HG03520 (cell line): Measurements from ENCODE around the gene ATG9B.
"Not testable (repeated sequence)": the region's sequence is repeated elsewhere in the genome, so short reads cannot be mapped to it uniquely, and the experiment has no call there.

ENCODE experiments used
- ATAC-seq: cut with Tn5 transposase; IDR thresholded peaks from one replicate; pipeline ENCODE4 v1.9.1; 2021; ENCODE audit warnings: mild to moderate bottlenecking, moderate library complexity; ENCODE audit not compliant: unreplicated experiment

The ATG9B gene

DNA sequence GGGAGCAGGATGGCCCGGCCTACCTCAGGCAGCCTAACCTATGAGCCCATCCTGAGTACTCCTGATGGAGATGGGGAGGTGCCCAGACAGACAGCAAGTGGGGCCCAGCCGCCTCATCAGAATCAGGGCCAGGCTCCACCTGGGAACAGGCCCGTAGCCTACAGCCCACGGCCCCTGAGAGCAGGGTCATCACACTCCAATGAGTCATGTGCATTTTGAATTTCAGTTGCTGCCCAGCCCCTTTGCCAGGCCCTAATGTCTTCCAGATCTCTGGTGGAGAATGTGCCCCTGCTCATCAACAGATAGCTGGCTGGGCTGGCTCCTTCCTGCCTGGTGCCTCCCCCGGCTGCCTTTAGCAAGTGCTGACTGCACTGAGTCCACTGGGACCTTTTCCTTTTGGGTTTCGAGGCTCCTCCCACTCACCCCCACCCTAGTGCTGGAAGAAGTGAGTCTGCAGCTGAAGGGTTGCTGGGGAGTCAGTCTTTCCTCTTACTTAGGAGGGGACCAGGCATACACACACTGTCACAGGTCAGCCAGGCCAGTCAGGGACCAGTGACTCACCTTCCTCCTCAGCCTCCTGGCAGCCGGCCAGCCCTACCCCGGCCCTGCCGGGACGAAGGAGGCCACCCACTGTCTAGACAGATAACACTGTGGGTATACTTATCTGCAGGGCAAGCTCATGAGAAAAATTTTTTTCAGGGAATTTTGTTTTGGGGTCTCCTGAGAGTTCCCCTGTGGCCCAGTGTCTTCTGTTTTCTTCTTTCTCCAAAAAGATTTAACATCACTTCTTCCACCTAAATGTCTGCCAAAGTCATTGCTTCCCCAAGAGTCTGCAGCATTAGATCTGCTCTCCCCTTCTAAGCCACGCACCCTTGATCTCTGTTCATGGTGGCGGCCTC is 14.9 kb upstream of the ATG9B start:
- no peak for ATAC-seq

DNA sequence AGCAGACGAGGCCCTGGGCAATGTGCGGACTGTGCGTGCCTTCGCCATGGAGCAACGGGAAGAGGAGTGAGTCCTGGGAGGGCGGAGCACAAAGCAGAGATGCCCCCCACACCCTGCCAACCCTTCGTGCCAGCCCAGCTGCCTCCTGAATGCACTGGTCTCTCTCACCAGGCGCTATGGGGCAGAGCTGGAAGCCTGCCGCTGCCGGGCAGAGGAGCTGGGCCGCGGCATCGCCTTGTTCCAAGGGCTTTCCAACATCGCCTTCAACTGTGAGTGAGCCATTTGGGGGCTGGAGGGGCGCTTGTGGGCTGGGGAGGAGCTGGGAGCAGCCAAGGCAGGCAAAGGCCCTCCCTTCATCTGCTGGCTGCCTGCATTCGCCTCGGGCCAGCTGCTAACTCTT is 11.6 kb upstream of the ATG9B start:
- ATAC-seq, result no peak

GRCh38 chr7:151035026-151035717 is 10.9 kb upstream of the ATG9B start:
- no peak for ATAC-seq

DNA sequence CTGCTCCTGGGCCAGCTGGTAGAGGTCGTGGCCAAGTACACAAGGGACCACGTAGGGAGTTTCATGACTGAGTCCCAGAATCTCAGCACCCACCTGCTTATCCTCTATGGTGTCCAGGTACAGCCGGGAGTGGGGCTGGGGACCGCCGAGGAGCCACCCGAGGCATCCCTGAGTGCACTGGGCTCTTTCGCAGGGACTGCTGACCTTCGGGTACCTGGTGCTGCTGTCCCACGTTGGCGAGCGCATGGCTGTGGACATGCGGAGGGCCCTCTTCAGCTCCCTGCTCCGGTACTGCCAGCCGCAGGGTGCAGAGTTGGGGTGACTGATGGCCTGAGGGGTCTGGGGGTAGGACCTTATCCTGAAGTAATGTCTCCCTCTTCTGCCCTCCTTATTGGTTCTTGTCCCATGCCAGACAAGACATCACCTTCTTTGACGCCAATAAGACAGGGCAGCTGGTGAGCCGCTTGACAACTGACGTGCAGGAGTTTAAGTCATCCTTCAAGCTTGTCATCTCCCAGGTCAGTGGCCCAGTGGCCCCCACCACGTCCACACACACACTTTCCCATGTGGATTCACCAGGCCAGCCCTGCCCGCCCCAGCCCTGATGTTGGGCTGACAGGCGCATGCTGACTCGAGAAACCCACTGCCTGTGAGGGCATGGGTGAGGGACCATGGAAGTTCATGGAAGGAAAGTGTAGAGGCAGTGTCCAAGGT is 10.2 kb upstream of the ATG9B start:
- ATAC-seq, result no peak

DNA sequence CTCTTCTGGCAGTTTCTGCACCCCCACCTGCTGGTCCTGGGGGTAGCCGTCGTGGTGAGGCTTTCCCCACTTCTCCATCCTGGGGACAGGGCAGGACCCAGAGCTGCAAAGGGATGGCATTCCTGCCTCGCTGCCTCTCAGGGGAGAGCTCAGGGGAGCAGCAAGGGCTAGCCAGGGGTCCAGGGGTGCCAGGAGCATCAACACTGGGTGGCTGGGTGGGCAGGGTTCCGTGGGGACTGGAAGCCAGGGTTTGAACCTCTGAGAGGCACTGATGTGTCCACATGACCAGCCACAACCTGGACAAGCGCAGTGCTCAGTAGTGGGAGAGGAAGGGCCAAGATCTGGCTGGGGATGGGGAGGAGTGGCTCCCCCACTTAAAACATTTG is 9.6 kb upstream of the ATG9B start:
- no peak for ATAC-seq

DNA sequence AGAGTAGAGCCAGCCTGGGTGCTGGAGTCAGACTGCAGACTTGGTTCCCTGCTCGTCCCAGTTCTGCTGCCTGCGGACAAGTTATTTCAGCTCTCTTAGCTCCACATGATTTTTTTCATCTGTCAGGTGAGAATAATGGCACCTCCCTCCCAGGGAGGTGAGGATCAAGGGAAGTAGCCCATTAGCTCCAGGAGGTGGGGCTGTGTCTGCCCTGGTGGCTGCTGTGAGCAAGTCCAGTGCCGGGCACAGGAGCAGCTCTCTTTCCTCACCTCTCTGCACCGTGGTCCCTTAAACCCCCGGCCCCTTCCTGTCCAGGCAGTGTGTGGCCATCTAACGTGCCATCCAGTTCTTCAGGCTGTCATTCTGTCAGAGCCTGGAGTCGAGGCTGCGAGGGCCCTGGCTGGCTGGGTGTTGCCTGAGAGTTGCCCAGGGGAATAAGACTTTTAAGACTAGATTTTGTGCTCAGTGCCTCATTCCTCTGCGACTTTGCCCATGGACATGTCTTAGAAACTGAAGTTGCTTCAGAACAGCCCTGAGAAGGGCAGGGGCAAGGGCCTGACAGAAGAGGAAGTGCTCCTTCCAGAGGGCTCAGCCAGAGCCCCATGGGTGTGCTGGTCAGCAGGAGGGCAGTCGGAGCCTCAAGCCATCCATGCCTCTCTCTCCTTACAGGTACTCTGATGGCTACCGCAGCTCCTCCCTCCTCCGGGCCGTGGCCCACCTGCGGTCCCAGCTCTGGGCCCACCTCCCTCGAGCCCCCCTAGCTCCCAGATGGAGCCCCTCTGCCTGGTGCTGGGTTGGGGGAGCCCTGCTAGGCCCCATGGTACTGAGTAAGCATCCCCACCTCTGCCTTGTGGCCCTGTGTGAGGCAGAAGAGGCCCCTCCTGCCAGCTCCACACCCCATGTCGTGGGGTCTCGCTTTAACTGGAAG is 8.9 kb upstream of the ATG9B start:
- no peak for ATAC-seq

- ATAC-seq, result no peak
Measured at GRCh38 chr7:151031011-151031410, 6.7 kb upstream of the ATG9B start.

DNA sequence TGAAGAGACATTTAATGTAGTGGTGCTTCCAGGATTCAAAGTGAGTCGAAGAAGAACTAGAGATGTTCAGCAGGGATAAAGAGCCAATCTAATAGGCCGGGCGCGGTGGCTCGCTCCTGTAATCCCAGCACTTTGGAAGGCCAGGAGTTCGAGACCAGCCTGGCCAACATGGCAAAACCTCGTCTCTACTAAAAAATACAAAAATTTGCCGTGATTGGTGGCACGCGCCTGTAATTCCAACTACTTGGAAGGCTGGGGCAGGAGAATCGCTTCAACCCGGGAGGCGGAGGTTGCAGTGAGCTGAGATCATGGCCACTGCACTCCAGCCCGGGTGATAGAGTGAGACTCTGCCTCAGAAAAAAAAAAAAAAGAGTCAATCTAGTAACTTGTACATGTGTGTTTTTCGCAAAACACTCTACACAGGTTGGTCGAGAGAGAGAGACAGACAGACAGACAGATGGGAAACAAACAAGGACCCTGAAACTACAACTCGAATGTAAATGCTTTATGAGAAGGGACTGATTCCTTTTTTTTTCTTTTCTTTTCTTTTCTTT is 4.7 kb upstream of the ATG9B start:
- no peak for ATAC-seq

- ATAC-seq, result peak; percentile 97
Measured at GRCh38 chr7:151028131-151028947, 4.0 kb upstream of the ATG9B start, which contains the start of gene ABCB8. TSS of gene ABCB8 (plus strand) at chr7:151028450. CDS start at chr7:151028516, 66 bp downstream.

GRCh38 chr7:151027728-151028130 is 3.4 kb upstream of the ATG9B start:
- ATAC-seq, result not testable (repeated sequence)

DNA sequence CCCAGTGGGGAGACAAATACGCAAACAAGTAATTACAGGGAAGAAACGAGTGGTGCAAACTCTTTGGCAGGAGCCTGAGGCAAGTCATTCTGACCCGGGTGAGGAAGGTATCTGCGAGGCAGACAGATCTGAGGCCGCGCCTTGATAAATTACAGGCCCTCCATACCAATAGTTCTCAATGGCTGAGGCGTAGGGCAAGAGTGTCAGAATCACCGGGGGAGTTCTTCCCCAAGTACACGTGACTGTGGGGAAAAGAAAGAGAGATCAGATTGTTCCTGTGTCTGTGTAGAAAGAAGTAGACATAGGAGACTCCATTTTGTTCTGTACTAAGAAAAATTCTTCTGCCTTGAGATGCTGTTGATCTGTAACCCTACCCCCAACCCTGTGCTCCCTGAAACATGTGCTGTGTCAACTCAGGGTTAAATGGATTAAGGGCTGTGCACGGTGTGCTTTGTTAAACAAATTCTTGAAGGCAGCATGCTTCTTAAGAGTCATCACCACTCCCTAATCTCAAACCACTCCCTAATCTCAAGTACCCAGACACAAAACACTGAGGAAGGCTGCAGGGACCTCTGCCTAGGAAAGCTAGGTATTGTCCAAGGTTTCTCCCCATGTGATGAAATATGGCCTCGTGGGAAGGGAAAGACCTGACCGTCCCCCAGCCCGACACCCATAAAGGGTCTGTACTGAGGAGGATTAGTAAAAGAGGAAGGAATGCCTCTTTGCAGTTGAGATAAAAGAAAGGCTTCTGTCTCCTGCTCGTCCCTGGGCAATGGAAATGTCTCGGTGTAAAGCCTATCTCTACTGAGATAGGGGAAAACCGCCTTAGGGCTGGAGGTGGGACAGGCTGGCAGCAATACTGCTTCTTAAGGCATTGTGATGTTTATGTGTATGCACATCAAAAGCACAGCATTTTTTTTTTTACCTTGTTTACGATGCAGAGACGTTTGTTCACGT is 2.8 kb upstream of the ATG9B start:
- ATAC-seq, result not testable (repeated sequence)

DNA sequence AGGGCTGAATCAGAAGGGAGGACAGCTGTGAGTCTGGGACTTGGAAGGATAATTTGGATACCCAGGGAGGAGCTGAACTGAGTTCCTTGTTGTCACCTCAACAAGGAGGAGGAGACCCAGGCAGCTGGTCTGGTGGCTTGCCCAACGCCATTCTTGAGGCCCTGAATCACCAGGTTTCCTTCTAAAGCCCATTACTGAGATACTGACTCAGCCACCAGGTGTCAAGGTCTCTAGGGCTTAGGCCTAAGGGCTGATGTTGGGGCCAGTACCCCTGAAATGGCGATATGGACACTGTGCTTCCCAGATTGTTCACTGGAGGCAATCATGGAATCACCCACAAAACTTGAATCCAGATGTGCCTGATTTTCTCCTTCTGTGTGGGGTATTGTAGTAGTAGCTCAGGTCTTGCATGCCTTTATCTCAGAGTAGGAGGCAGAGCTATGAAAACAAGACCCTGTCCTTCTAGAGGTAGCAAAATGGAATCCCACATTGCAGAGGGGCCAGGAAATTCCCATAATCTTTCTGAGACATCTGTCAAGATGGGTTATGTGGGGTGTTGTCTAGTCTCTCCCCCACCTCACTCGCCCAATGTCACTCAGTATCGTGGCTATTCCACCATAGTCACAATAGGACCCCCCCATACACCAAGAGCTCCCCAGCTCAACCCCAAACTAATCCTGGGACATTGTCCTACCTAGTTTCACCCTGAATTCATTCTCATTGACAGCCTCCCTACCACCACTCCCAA is 1.8 kb upstream of the ATG9B start:
- ATAC-seq, result no peak

DNA sequence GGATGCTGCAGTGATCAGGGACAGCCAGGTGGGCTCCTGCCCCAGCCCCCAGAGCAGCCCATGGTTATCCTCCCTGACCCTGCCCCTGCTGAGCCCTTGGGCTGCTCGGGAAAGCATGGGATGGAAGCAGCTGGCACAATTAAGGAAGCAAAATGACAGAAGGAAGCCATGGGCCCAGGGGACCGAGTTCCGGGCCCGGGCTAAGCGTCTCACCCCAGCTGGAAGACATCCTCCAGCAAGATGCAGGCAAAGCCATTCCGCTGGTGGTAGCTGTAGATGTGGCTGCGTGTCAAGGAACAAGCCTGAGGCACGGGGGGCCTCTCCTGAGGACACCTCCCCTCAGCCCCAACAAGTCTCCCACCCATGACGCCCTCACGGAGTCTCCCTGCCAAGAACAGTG is 1.1 kb downstream of the ATG9B start:
- ATAC-seq, result no peak

DNA sequence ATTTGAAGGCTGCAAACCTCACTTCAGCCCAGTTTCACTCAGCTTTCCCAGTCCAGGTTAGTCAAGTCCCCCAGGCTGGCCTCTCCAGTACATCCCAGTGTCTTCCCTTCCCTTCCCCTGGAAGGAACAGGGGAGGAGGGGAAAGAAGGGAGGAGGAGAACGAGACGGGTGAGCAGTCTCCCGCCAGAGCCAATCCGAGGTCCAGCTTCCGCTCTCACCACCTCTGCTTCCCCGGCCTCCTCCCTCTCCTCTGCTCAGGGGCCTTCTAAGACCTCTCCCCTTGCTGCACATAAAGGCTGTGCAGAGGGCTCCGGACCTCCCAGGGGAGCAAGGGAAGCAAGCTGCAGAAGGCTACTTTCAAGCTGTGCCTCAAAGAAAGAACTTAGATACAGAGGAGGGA is 4.1 kb downstream of the ATG9B start:
- no peak for ATAC-seq

- ATAC-seq, result no peak
Measured at GRCh38 chr7:151019130-151019447, 5.2 kb downstream of the ATG9B start.

- ATAC-seq, result no peak
Measured at GRCh38 chr7:151018421-151019129, 5.7 kb downstream of the ATG9B start.

DNA sequence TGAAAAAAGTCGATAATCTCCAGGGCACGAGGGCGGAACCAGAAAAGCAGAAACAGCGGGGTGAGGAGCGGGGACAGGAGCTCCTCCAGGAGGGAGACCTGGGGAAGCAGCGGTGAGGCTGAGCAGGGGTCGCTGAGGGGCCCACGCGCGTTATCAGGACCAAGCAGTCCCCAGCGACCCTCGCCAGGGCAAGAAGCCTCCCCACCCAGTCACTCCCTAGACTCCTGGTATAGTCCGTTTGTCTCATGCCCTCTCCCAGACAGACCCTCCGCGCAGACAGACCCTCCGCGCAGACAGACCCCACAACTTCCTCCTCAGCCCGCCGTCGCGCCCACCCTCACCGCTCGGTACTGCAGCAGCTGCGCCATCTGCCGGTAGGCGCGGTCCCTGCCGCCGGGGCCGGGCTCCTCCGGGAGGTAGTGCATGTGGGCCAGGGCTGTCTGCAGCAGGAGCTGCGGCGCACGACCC is 6.3 kb downstream of the ATG9B start:
- ATAC-seq, result no peak
